ENCODE measurements around the gene NT5DC3. TPM values are rescaled to one million over a fixed set of nuclear protein-coding genes. Genes with fewer than 3 reads are reported as not detected.

The NT5DC3 gene
- total RNA-seq, 1 experiment from 2014 or later, result 9.5 TPM

DNA sequence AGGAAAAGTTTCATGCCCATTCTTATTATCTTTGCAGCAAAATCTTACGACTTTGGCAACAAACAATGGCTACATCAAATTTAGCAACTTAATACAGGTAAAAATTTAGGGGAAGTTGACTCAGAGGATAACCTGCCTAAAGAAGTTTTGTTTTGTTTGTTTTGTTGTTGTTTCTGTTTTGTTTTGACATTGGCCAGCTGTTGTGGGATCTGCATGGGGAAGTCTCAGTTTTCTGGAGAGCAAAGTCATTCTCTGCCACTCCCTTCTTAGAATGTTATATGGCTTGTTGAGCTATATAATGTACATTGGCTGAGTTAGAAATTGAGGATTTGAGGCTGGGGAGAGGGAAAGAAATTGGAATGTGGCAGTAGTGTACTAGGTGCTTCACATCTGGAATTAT lies 109.5 kb downstream of the NT5DC3 start:
- POLR2A ChIA-PET, result no interaction called here
- no peaks in the 10 kb centered on the region for H3K4me1 ChIP-seq
- Mint-ChIP-seq H3K4me3 (ENCODE audit: unreplicated experiment) (no peak overlapping the region), H3K9me3 (ENCODE audit: unreplicated experiment) (peaks cover 9% of the 10 kb centered on the region), H3K36me3 (ENCODE audit: insufficient read depth, unreplicated experiment) (no peaks in the 10 kb centered on the region), H3K4me1 (ENCODE audit: low read depth, unreplicated experiment) (no peaks in the 10 kb centered on the region), H3K27me3 (ENCODE audit: insufficient read depth, unreplicated experiment) (peaks cover 3% of the 10 kb centered on the region), H3K27ac (ENCODE audit: unreplicated experiment) (no peak overlapping the region)
- no peak for DNase-seq
- H3K9me3 ChIP-seq, result no peaks in the 10 kb centered on the region
- intact Hi-C loops (cut with micrococcal nuclease; ENCODE audit: unreplicated experiment), result no loop called here
- no TSS peak for BruUV-seq (replicated peaks)
- no peaks in the 10 kb centered on the region for H3K36me3 ChIP-seq (ENCODE audit: control insufficient read depth, insufficient read depth, low read length)
- no peak for TF ChIP-seq CTCF (IDR thresholded peaks at IDR 0.05; ENCODE audit: insufficient read depth in 1 of 2, low read depth in 1 of 2, low read length in 1 of 2, severe bottlenecking in 1 of 2, unreplicated experiment in 1 of 2)
- CTCF ChIA-PET, result no interaction called here
- no peak overlapping the region for H3K4me3 ChIP-seq (ENCODE audit: low read depth, low read length)
- no peaks in the 10 kb centered on the region for H3K27me3 ChIP-seq (replicated peaks; ENCODE audit: control insufficient read depth, insufficient read depth, low read length)

GRCh38 chr12:103729499-103729898 lies 111.5 kb downstream of the NT5DC3 start:
- POLR2A ChIA-PET, result no interaction called here
- no peak for TF ChIP-seq CTCF (IDR thresholded peaks at IDR 0.05; ENCODE audit: insufficient read depth in 1 of 2, low read depth in 1 of 2, low read length in 1 of 2, severe bottlenecking in 1 of 2, unreplicated experiment in 1 of 2)
- Mint-ChIP-seq H3K27ac (ENCODE audit: unreplicated experiment) (no peak overlapping the region), H3K36me3 (ENCODE audit: insufficient read depth, unreplicated experiment) (no peaks in the 10 kb centered on the region), H3K27me3 (ENCODE audit: insufficient read depth, unreplicated experiment) (peaks cover 3% of the 10 kb centered on the region), H3K4me1 (ENCODE audit: low read depth, unreplicated experiment) (no peaks in the 10 kb centered on the region), H3K9me3 (ENCODE audit: unreplicated experiment) (peaks cover 9% of the 10 kb centered on the region), H3K4me3 (ENCODE audit: unreplicated experiment) (no peak overlapping the region)
- no TSS peak for BruUV-seq (replicated peaks)
- CTCF ChIA-PET, result no interaction called here
- no peak for DNase-seq
- Histone ChIP-seq H3K36me3 (ENCODE audit: control insufficient read depth, insufficient read depth, low read length) (no peaks in the 10 kb centered on the region), H3K4me3 (ENCODE audit: low read depth, low read length) (no peak overlapping the region), H3K27me3 (replicated peaks; ENCODE audit: control insufficient read depth, insufficient read depth, low read length) (no peaks in the 10 kb centered on the region), H3K9me3 (no peaks in the 10 kb centered on the region), H3K4me1 (no peaks in the 10 kb centered on the region)
- intact Hi-C loops (cut with micrococcal nuclease; ENCODE audit: unreplicated experiment), result no loop called here

DNA sequence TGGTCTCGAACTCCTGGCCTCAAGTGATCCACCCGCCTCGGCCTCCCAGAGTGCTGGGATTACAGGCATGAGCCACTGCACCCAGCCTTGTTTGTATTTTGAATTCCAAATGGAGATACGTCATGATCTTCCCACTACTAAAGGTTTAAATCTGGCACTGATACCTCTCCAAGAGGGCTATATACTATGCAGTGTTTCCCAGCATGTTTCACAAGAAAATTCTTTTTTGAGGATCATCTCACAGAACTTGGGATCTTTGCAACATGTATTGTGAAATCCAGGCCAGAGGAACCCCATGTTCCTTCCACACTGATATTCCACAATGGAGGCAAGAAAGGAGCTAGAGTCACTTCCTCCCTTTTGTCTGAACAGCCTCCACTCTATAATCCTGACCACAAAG lies 112.7 kb downstream of the NT5DC3 start:
- H3K4me3 ChIP-seq (ENCODE audit: low read depth, low read length), result no peak overlapping the region
- H3K9me3 Mint-ChIP-seq (ENCODE audit: unreplicated experiment), result peaks cover 9% of the 10 kb centered on the region
- H3K4me3 Mint-ChIP-seq (ENCODE audit: unreplicated experiment), result no peak overlapping the region
- H3K27ac Mint-ChIP-seq (ENCODE audit: unreplicated experiment), result no peak overlapping the region
- H3K36me3 ChIP-seq (ENCODE audit: control insufficient read depth, insufficient read depth, low read length), result no peaks in the 10 kb centered on the region
- ChIA-PET CTCF (no interaction called here), POLR2A (no interaction called here)
- no peaks in the 10 kb centered on the region for H3K4me1 ChIP-seq
- BruUV-seq (replicated peaks), result no TSS peak
- no peaks in the 10 kb centered on the region for H3K9me3 ChIP-seq
- no peaks in the 10 kb centered on the region for H3K36me3 Mint-ChIP-seq (ENCODE audit: insufficient read depth, unreplicated experiment)
- intact Hi-C loops (cut with micrococcal nuclease; ENCODE audit: unreplicated experiment), result no loop called here
- TF ChIP-seq CTCF (IDR thresholded peaks at IDR 0.05; ENCODE audit: insufficient read depth in 1 of 2, low read depth in 1 of 2, low read length in 1 of 2, severe bottlenecking in 1 of 2, unreplicated experiment in 1 of 2), result no peak
- peaks cover 3% of the 10 kb centered on the region for H3K27me3 Mint-ChIP-seq (ENCODE audit: insufficient read depth, unreplicated experiment)
- H3K4me1 Mint-ChIP-seq (ENCODE audit: low read depth, unreplicated experiment), result no peaks in the 10 kb centered on the region
- DNase-seq, result no peak
- H3K27me3 ChIP-seq (replicated peaks; ENCODE audit: control insufficient read depth, insufficient read depth, low read length), result no peaks in the 10 kb centered on the region
